ENCODE measurements around the gene CCL22. TPM values are rescaled to one million over a fixed set of nuclear protein-coding genes. Genes with fewer than 3 reads are reported as not detected.
A peak's percentile ranks its signal among the peaks of the same experiment; 100 is the strongest.

Gene CCL22
- not detected in 3 replicates for total RNA-seq
- long read RNA-seq = 0 reads

DNA sequence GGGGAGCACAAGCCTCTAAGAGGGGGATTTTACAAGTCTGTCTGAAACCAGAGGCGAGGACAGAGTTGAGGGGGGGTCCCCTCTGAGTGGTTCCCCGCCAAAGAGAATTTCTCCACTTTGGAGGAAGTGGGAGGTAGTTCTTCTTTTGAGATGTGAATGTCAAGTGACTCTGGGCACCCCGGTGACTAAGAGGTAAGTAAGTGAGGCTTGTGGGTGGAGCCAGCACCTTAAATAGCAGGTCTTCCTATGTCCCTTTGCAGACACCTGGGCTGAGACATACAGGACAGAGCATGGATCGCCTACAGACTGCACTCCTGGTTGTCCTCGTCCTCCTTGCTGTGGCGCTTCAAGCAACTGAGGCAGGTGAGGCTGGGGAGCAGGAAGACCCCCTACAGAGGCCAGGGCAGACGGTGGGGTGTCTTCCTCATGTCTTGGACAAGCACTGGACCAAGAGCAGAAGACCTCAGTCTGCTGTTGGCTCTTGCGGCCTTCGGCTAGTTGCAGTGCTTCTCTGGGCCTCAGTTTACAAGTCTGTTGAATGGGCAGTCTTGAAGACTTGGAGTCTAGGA is at the start of gene CCL22:
TSS of gene CCL22 (plus strand) at position 257 of the 569 bp plus-strand sequence. CDS start at position 291, 34 bp downstream.
- peaks cover 3% of the 10 kb centered on the region for H3K36me3 Mint-ChIP-seq (ENCODE audit: low read depth)
- peaks cover 16% of the 10 kb centered on the region for H3K27me3 Mint-ChIP-seq (ENCODE audit: low read depth)
- DNase-seq (ENCODE audit: low spot score) = peak; percentile 57
- no peaks in the 10 kb centered on the region for H3K4me1 Mint-ChIP-seq (ENCODE audit: low read depth)
- H3K9me3 Mint-ChIP-seq (ENCODE audit: low read depth) = no peaks in the 10 kb centered on the region
- TF ChIP-seq, protein P1, sequence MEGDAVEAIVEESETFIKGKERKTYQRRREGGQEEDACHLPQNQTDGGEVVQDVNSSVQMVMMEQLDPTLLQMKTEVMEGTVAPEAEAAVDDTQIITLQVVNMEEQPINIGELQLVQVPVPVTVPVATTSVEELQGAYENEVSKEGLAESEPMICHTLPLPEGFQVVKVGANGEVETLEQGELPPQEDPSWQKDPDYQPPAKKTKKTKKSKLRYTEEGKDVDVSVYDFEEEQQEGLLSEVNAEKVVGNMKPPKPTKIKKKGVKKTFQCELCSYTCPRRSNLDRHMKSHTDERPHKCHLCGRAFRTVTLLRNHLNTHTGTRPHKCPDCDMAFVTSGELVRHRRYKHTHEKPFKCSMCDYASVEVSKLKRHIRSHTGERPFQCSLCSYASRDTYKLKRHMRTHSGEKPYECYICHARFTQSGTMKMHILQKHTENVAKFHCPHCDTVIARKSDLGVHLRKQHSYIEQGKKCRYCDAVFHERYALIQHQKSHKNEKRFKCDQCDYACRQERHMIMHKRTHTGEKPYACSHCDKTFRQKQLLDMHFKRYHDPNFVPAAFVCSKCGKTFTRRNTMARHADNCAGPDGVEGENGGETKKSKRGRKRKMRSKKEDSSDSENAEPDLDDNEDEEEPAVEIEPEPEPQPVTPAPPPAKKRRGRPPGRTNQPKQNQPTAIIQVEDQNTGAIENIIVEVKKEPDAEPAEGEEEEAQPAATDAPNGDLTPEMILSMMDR (IDR thresholded peaks at IDR 0.05) = no peak
- H3K4me3 Mint-ChIP-seq (ENCODE audit: unreplicated experiment) = no peak within 1 kb of the TSS
- H3K27ac Mint-ChIP-seq (ENCODE audit: unreplicated experiment) = peak within 1 kb of the TSS; percentile 5

DNA sequence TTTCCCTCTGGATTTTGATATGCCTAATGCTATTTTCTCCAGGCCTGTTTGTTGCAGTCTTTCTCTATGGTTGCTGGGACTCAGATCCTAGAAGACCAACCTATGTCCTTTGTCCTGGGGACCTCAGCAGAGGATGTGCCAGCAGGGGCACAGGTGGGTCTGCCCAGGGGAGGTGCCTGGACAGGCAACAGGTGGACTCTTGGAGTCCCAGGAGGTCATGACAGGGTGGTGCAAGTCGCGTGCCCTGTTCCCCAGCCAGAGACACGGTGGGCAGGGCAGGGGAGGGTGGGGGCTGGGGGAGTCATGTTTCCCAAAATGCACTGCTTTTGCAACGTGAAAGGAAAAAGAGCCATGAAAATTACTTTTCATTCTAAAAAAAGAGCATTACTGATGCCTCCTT is 47.8 kb upstream of the CCL22 start:
- DNase-seq (ENCODE audit: low spot score) = peak; percentile 68
- Mint-ChIP-seq H3K4me1 (ENCODE audit: low read depth) (peaks cover 21% of the 10 kb centered on the region), H3K9me3 (ENCODE audit: low read depth) (no peaks in the 10 kb centered on the region), H3K36me3 (ENCODE audit: low read depth) (no peaks in the 10 kb centered on the region), H3K4me3 (ENCODE audit: unreplicated experiment) (no peak overlapping the region), H3K27ac (ENCODE audit: unreplicated experiment) (no peak overlapping the region), H3K27me3 (ENCODE audit: low read depth) (no peaks in the 10 kb centered on the region)
- TF ChIP-seq, protein P1 (IDR thresholded peaks at IDR 0.05) = no peak

GRCh38 chr16:57313509-57313908 is 45.1 kb upstream of the CCL22 start:
- H3K4me3 Mint-ChIP-seq (ENCODE audit: unreplicated experiment) = no peak overlapping the region
- no peaks in the 10 kb centered on the region for H3K9me3 Mint-ChIP-seq (ENCODE audit: low read depth)
- peaks cover 46% of the 10 kb centered on the region for H3K4me1 Mint-ChIP-seq (ENCODE audit: low read depth)
- H3K36me3 Mint-ChIP-seq (ENCODE audit: low read depth) = no peaks in the 10 kb centered on the region
- DNase-seq (ENCODE audit: low spot score) = no peak
- TF ChIP-seq, protein P1 (IDR thresholded peaks at IDR 0.05) = no peak
- no peak overlapping the region for H3K27ac Mint-ChIP-seq (ENCODE audit: unreplicated experiment)
- no peaks in the 10 kb centered on the region for H3K27me3 Mint-ChIP-seq (ENCODE audit: low read depth)

GRCh38 chr16:57314161-57314785 is 44.3 kb upstream of the CCL22 start:
- Mint-ChIP-seq H3K4me1 (ENCODE audit: low read depth) (peaks cover 52% of the 10 kb centered on the region), H3K9me3 (ENCODE audit: low read depth) (no peaks in the 10 kb centered on the region), H3K27me3 (ENCODE audit: low read depth) (no peaks in the 10 kb centered on the region), H3K27ac (ENCODE audit: unreplicated experiment) (peak overlapping the region; percentile 66), H3K4me3 (ENCODE audit: unreplicated experiment) (no peak overlapping the region), H3K36me3 (ENCODE audit: low read depth) (no peaks in the 10 kb centered on the region)
- DNase-seq (ENCODE audit: low spot score) = no peak
- TF ChIP-seq, protein P1 (IDR thresholded peaks at IDR 0.05) = no peak

DNA sequence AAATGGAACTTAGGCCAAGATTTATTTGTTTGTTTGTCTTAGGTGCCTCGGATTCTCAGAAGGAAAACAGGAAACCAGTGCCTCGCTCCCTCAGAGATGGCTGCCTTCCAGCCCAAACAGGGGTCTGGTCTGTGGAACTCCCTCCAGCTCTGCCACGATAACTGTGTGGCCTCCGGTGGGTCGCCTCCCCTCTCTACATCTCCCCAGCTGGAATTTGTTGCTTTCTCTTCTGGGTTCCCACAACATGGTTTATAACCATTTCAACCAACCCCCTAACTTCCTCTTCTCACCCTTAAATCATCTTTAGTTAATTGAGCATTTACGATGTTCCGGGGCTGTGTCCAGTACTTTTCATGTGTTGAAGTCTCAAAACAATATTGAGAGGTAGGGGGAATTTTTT is 43.2 kb upstream of the CCL22 start:
- Mint-ChIP-seq H3K4me3 (ENCODE audit: unreplicated experiment) (no peak overlapping the region), H3K36me3 (ENCODE audit: low read depth) (no peaks in the 10 kb centered on the region), H3K4me1 (ENCODE audit: low read depth) (peaks cover 55% of the 10 kb centered on the region), H3K9me3 (ENCODE audit: low read depth) (no peaks in the 10 kb centered on the region), H3K27me3 (ENCODE audit: low read depth) (no peaks in the 10 kb centered on the region), H3K27ac (ENCODE audit: unreplicated experiment) (peak overlapping the region; percentile 99)
- DNase-seq (ENCODE audit: low spot score) = no peak
- TF ChIP-seq, protein P1 (IDR thresholded peaks at IDR 0.05) = no peak

Measured in chondrocyte (in vitro differentiated cells).